GM19239 (cell line): ENCODE measurements around the gene FCN2.

ENCODE experiments used
- DNase-seq: peaks from one replicate; pipeline ENCODE4 v3.0.0; 2011; ENCODE audit warnings: low spot score; ENCODE audit not compliant: insufficient read length
- FAIRE-seq: peaks from 2 replicates; lab custom pipeline; 2011; peaks lifted over from hg19 to GRCh38; lab: Jason Lieb, UNC

The FCN2 gene

GRCh38 chr9:134880484-134881312 lies at the start of gene FCN2:
TSS of gene FCN2 (plus strand) at chr9:134880810. CDS start at chr9:134880822, 12 bp downstream.
- FAIRE-seq (no peak), DNase-seq (no peak)

GRCh38 chr9:134830926-134831720 lies 49.5 kb upstream of the FCN2 start:
- DNase-seq (no peak), FAIRE-seq (no peak)

- no peak for FAIRE-seq
- DNase-seq = no peak
Measured at GRCh38 chr9:134832471-134832870, 48.1 kb upstream of the FCN2 start.

GRCh38 chr9:134833294-134833880 lies 47.2 kb upstream of the FCN2 start:
- no peak for FAIRE-seq

GRCh38 chr9:134834217-134834956 lies 46.2 kb upstream of the FCN2 start:
- no peak for FAIRE-seq
- DNase-seq = no peak

More at GRCh38 chr9:134833294-134833880, 47.2 kb upstream of the FCN2 start:
- no peak for DNase-seq

- no peak for DNase-seq
- FAIRE-seq = no peak
Measured at GRCh38 chr9:134834957-134835419, 45.6 kb upstream of the FCN2 start.

GRCh38 chr9:134835448-134835847 lies 45.2 kb upstream of the FCN2 start:
- DNase-seq (no peak), FAIRE-seq (no peak)

- FAIRE-seq (no peak), DNase-seq (no peak)
Measured at GRCh38 chr9:134835987-134836386, 44.6 kb upstream of the FCN2 start.

GRCh38 chr9:134836406-134836970 lies 44.1 kb upstream of the FCN2 start:
- FAIRE-seq (no peak), DNase-seq (no peak)

- FAIRE-seq (no peak), DNase-seq (no peak)
Measured at GRCh38 chr9:134837529-134837928, 43.1 kb upstream of the FCN2 start.

GRCh38 chr9:134838651-134839454 lies 41.8 kb upstream of the FCN2 start:
- FAIRE-seq = no peak
- no peak for DNase-seq

- DNase-seq (no peak), FAIRE-seq (no peak)
Measured at GRCh38 chr9:134839455-134840125, 41.0 kb upstream of the FCN2 start.

GRCh38 chr9:134840511-134840910 lies 40.1 kb upstream of the FCN2 start:
- DNase-seq (no peak), FAIRE-seq (no peak)

GRCh38 chr9:134841180-134841904 lies 39.3 kb upstream of the FCN2 start:
- FAIRE-seq = no peak
- DNase-seq = no peak

GRCh38 chr9:134842321-134842720 lies 38.3 kb upstream of the FCN2 start:
- DNase-seq (no peak), FAIRE-seq (no peak)

- DNase-seq (no peak), FAIRE-seq (no peak)
Measured at GRCh38 chr9:134843740-134844139, 36.9 kb upstream of the FCN2 start.

- DNase-seq = no peak
- no peak for FAIRE-seq
Measured at GRCh38 chr9:134844821-134845220, 35.8 kb upstream of the FCN2 start.

- DNase-seq (no peak), FAIRE-seq (no peak)
Measured at GRCh38 chr9:134846187-134846586, 34.4 kb upstream of the FCN2 start.
